Kidney glomerular epithelial cell (primary cell): ENCODE results near the gene ZNF521.

Experiments used
- DNase-seq: peaks from one replicate; lab custom pipeline; 2025; lab: John Stamatoyannopoulos, UW

ZNF521 gene

GRCh38 chr18:25075783-25076182 is 276.2 kb downstream of the ZNF521 start:
- no peak for DNase-seq

- DNase-seq, result no peak
These were observed 276.6 kb downstream of the ZNF521 start for GRCh38 chr18:25075331-25075730.

GRCh38 chr18:25074925-25075324 is 277.0 kb downstream of the ZNF521 start:
- DNase-seq, result no peak

DNA sequence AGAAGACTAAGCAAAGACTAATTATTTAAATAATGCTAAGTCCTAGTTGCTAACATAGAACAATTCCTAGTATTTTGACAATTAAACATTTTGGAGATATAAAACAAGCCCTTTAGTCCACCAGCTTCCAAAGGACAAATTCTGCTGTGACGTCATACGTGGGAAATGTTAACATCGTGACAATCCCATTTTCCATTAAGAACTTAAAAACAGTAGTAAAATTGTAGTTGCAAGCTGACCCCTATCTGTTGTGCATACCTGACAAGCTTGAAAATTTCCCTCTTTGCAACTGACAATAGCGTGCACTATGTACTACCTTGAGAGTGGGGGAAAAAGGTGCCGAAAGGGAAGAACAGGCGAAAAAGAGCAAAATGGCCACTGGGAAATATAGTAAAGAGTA is 279.8 kb downstream of the ZNF521 start:
- DNase-seq, result no peak

DNA sequence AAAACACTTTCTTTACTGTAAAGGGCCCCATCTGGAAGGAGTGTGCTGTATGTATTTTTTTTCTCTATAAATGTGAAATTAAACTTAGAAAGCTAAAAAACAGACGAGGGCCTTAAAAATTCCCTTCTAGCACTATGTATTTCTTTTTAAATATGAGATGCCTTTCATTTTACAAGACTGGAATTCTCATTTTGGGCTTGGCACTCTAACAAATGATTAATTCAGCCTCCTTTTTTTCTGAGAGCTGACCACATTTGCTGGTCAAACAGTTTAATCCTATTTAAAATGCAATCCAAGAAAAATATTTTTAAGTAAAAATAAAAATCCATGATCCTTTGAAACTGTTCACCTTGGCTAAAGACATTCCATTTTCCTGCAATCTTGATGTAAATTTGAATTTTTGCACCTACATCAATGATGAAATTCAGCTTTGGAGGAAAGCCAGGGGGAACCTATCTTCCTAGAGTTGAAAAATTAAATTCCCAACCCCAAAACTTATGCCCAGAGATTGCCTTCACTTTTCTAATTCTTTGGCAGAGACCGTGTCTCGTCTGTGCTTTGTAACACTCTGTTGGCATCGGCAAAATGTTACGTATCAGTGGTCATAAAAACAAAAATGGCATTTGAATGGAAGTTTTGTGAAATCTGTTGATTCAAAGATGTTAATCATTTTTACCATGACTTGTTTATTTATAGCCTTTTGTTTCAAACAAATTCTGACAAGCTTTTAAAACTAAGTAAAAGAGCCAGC is 284.5 kb downstream of the ZNF521 start:
- DNase-seq, result no peak

DNA sequence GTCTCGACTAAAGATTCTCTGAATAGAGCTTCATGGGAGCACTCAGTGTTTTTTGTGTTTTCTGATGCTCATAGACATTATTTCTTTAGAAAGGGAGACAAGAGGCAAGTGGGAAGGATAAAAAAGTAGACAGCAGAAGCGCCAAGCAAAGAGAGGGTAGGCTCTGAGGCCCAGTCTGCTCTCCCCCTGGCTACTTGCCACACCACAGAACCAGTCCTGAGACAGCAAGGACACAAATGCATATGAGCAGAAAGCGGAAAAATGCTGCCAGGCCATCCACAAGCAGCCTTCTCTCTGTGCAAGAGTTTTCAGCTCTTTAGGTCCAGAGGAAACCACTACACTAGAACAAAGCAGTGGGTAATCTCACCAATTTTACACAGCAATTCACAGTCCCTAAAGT is 285.4 kb downstream of the ZNF521 start:
- DNase-seq, result no peak

DNA sequence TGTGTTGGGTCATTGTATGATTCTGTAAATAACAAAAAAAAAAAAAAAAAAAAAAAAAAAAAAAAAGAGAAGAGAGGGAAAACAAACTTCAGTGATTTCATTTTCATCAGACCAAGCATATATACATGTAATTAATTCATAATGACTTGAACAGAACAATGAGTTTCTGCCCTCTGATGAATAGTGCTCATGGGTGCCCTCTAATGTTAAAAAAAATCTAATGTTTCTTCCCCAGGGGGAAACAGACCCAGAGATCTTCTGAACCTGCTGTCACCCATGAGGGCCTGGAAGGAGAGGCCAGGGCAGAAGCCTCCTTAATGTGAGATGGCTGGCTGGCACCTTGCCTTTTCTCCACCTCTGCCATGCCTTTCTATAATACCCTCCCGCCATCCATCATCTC is 289.2 kb downstream of the ZNF521 start:
- DNase-seq, result no peak

DNA sequence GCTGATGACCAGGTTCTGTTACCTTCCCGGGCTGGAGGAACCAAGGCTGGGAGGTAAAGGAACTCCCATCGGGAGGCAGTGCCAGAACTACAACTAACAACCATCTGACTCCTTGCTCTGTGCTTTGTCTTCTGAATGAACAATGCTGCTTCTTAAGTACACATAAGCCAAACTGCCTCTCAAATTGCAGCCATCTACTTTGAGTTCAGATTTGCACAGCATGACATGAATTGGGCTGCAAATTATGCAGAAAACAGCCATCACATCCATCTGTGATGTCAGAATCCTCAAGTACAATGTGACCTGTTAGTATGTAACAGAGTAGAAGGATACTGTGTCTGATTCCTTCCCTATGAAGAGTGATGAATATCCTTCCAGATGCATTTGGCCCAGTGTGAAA is 290.6 kb downstream of the ZNF521 start:
- no peak for DNase-seq

GRCh38 chr18:25058521-25058920 is 293.4 kb downstream of the ZNF521 start:
- no peak for DNase-seq

DNA sequence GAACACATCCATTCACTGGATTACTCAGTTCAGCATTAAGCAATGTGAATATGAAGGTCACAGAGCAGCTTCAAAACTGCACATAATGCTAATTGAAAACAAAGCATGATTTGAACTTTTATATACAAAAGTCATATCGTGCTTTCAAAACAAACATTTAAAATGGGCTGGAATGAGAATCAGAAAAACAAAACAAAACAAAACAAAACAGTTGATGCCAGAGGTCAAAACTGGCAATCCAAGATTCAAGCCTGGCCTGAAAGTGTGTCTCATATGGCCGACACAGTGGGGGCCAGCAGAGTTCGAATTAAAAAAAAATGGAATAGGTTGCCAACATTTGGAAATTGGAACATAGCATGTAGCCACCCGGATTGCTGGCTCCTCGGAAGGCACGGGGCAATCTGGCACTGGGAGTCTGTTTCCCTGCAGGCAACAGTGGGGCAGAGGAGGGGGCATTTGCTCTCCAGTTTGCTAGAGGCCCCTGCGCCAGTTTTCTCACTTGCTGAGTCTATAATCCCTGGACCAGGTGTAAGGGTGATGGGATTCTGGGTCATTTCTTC is 294.4 kb downstream of the ZNF521 start:
- no peak for DNase-seq

GRCh38 chr18:25056429-25056828 is 295.5 kb downstream of the ZNF521 start:
- DNase-seq, result no peak

DNA sequence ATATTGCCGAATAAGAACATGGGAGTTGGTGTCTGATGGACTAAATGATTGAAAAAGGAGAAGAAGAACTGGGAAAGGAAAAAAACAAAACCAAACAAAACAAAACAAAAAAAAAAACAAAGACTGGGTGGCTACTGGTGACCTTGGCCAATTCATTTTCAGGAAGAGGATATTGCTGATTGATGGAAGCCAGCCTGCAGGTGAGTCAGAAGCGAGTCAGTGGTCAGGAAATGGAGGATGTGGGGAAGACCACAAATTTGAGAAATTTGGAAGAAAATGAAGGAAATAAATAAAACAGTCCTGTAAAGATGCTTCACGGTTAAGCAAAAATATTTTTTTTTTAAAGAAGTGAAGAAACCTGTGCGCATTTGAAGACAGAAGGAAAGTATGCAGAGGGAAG is 296.9 kb downstream of the ZNF521 start:
- no peak for DNase-seq

- no peak for DNase-seq
These were observed 298.5 kb downstream of the ZNF521 start for GRCh38 chr18:25053466-25053865.

DNA sequence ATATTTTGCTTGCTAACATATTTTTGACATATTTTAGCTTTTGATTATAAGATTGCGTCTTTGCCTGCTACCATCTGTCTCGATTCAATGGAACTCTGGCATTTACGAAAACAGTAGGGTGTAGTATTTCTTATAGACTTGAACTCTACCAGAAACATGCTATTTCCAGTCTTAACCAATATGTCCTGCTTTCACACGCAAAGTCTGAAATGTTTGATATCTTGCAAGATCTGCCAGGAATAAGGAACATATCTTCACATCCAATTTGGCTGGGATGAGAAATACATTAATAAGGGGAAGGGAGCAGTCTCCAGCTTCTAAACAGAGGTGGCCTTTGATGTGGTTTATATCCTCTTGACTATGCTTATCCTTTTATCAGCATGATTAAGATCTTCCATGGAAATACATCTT is 299.4 kb downstream of the ZNF521 start:
- DNase-seq, result no peak

DNA sequence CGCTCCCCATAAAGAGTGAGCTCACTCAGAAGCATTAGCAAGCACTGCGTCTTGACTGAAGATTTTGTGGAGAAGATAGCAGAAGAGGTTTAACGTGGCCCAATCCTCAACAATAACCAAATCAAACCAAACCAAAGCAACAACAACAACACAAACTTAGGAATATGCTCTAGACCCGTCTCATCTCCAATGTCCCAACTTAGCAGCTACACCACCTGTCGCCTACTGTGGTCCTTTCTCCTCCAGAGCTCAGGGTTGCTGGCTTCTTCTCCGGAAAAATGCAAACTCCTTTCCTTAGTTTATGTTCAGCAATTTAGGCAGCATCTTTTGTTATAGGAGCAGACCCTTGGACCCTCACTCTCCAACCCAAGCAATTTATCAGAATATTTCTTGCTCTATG is 301.4 kb downstream of the ZNF521 start:
- DNase-seq, result no peak

DNA sequence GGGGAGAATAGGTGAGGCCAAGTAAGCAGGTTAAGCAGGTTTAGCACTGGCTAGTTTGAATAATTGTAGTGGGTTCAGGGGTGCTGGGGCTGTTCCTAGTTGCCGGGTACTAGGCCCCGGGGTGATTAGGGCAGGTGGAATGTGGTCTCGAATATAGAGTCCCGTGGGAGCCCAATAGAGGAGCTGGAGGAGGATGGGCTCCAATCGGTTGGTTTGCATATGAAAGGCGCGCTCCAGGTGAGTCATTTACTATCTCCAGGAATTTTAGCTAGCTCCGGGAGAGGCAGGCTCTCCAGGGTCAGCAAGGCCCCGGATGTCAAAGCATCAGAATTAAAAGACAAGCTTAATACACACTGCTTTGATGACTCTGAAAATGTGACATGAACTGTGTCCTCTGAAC is 304.0 kb downstream of the ZNF521 start:
- DNase-seq, result no peak

- DNase-seq, result no peak
These were observed 304.5 kb downstream of the ZNF521 start for GRCh38 chr18:25047421-25047820.

DNA sequence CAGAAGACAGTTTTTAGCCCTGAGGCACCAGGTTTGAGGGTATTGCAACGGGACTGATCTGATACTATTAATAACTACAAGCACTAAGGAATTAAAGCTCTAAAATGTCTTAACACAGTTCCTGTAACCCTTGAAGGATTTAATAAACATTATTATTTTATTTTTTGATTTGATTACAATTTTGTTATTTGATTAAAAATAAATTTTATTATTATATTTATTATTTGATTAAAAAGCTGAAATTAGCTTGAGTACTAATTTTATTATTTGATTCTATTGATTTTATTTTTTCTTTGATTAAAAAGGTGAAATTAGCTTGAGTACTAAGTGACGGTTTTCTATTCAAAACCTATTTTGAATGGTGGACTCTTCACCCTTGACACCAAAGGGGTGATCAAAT is 307.3 kb downstream of the ZNF521 start:
- DNase-seq, result no peak

DNA sequence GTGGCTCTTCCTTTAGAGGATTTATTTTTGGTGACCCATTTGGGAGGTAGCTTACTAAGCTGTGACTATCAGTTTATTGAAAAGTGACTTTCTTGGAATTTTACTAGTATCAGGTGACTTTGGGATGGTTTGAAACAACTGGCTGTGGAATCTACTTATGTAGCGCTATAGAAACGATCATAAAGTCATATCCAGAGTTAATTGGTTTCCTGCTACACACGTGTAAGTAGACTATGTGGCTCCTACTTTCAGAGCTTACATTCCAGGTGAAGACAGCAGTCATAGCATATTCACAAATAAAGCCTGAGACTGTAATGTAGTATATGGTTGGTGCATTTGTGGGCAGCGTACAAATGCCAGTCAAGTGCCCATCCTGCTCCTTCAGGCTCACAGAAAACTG is 308.9 kb downstream of the ZNF521 start:
- no peak for DNase-seq

DNA sequence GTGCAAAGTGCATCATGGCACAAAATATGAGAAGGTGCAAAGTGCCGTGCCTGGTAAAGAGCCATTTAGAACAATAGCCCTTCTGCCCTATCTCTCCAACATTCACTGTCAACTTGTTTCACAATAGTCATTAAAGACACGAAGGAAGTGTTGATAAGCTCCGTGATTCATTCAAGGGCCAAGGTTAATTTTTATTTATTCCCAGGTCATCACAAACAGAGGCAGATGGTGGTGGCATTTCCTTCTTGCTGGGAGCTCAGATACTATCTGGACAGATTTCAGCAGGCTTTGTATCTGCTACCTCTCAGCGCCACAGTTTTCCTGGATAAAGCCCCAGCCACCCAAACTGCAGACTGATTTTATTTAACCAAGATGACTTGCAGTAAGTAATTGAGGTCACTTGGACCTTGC is 309.3 kb downstream of the ZNF521 start:
- DNase-seq, result no peak

GRCh38 chr18:25039781-25040180 is 312.2 kb downstream of the ZNF521 start:
- no peak for DNase-seq

GRCh38 chr18:25038261-25038660 is 313.7 kb downstream of the ZNF521 start:
- DNase-seq, result no peak

- DNase-seq, result no peak
These were observed 318.1 kb downstream of the ZNF521 start for GRCh38 chr18:25033747-25034471.
